NCI-H1694 treated with DMSO at 0.1 percent for 48 hours (cell line): ENCODE results near the gene HMGCS2.
A peak's percentile ranks its signal among the peaks of the same experiment; 100 is the strongest.

Experiments used
- DNase-seq: peaks from one replicate; lab custom pipeline; 2025; lab: John Stamatoyannopoulos, UW

Gene HMGCS2

GRCh38 chr1:119762953-119763352 is 5.8 kb downstream of the HMGCS2 start:
- DNase-seq: no peak

DNA sequence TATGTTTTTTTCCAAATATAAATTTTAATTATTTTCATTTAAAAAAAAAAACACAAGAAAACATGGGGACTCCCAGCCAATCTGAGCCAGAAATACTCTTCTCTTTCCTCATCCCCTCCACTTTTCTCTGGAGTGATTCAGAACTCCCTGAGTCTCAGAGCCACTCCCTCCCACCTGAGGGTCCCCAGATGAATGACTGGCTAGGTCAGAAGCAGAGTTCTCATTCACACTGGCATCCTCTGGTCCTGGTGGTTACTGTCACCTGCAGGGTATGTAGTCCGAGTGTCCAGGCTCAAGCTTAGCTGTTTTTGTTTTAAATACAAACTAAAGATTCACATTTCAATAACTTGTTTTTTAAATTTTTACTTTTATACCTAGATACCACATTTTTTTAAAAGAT is 6.3 kb downstream of the HMGCS2 start:
- no peak for DNase-seq

- DNase-seq: no peak
Measured at GRCh38 chr1:119758584-119758983, 10.1 kb downstream of the HMGCS2 start.

DNA sequence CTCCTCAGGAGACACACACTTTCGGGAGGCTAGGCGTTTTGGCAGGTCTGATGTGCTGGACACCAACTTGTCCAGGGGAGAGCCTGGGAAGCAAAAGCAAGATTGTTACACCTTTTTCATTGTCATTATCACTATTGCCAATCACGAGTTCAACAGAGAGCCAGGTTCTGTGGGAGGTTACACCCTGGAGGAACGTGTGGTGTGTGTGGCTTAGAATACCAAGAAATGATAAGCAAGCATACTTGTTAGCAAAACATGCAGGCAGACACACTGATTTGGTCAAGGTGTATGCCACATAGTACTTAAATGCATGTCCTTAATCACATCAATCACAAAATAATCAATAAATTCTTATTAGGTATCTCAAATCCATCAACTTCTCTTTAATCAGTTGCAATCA is 16.1 kb downstream of the HMGCS2 start:
- no peak for DNase-seq

DNA sequence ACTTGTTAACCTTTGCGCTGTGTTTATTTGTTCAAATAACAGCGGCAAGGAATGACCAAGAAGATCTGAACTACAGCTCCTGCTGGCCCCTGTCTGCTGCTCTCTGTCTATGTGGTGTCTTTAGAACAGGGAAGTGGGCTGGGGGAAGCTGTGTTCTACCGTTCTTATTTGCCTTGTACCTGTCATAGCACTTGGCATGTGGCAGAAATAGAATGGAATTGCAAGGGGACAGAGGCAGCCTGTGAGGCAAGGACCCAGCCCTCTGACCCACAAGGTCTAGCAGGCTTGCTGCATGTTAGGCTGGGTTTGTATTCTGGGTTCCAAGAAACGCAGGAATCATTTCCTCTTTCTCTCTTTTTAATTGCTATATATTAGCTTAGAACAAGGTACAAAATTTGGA is 20.7 kb downstream of the HMGCS2 start:
- DNase-seq: no peak

- no peak for DNase-seq
Measured at GRCh38 chr1:119747451-119747850, 21.3 kb downstream of the HMGCS2 start.

- DNase-seq: no peak
Measured at GRCh38 chr1:119745034-119745433, 23.7 kb downstream of the HMGCS2 start.

DNA sequence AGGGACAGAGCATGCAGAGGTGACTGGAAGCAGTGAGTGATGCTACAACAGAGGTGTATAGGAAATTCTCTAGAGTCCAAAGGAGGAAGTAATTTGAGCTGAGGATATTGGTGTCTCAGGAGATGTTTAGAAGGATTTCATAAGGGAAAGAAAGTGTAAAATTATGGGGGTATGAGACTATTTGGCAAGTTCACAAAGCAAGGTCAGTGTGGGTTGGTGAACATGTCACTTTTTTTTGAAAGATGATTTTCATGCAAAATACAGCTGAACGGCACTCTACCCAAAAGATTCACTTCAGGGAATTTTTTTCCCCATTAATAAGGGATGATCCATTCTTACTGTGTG is 24.1 kb downstream of the HMGCS2 start:
- DNase-seq: no peak

DNA sequence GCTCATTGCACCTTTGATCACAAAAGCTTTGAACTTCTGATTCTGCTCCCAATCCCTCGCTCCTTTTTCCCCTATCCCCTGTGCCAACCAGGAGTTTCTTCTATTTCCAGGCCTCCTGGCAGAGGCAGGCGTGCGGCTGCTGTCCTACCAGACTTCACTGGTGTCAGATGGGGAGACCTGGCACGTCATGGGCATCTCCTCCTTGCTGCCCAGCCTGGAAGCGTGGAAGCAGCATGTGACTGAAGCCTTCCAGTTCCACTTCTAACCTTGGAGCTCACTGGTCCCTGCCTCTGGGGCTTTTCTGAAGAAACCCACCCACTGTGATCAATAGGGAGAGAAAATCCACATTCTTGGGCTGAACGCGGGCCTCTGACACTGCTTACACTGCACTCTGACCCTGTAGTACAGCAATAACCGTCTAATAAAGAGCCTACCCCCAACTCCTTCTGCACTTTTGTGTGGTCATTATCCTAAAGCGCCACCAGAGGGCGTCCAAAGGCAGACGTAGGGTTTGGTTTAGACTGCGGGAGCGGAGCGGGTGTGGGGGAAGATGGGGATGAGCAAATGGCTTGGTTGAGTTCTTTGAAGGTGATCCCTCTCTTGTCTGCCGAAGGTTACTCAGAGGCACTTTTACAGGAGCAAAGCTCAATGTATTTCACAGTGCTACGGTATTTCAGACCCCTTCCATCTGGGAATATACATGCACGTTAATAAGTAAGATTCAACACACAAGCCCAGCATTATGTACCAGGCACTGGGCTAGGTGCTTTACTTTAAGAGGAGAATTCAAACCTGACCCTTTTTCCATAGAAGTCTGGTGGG is 24.7 kb downstream of the HMGCS2 start:
- peak; percentile 65 for DNase-seq

DNA sequence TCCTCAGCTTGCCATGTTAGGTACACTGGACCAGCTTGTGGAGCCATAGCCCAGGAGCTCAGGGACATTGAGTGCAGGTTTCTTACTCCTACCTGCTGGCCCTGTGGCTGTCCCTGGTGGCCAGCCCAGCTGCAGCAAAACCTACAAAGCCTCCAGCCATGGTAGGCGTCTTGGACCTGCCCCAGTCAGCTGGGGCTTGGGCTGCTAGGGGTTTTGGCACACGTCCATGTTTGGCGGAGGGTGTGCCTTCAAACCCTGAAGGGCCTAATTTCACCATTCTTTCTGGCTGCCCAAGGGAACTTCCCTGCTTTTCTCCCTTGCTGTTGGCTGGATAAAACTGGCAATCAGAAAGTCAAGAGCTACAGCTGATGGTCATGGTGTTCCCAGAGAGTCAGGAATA is 25.4 kb downstream of the HMGCS2 start:
- DNase-seq: no peak

GRCh38 chr1:119742677-119743076 is 26.0 kb downstream of the HMGCS2 start:
- no peak for DNase-seq

DNA sequence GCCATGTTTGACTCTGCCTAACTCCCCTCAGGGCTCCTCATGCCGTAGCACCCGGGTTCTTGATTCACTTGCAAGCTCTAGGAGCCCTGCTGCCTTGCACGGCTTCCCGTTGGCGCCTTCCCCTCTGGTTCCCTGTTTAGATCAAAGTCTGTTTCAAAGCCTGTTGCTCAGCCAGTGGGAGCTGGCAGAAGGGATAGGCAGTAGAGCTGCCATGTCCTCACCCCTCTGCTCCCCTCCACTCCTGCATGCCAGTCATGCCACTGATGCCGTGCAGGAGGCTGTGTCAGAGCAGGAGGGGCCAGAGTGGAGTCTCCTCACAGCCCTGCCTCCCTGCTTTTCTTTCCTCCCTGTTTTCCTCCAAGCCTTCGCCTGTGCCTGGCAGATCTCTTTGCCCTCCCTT is 26.5 kb downstream of the HMGCS2 start:
- DNase-seq: no peak

GRCh38 chr1:119740896-119741780 is 27.6 kb downstream of the HMGCS2 start:
- DNase-seq: no peak

GRCh38 chr1:119740261-119740660 is 28.4 kb downstream of the HMGCS2 start:
- DNase-seq: no peak

DNA sequence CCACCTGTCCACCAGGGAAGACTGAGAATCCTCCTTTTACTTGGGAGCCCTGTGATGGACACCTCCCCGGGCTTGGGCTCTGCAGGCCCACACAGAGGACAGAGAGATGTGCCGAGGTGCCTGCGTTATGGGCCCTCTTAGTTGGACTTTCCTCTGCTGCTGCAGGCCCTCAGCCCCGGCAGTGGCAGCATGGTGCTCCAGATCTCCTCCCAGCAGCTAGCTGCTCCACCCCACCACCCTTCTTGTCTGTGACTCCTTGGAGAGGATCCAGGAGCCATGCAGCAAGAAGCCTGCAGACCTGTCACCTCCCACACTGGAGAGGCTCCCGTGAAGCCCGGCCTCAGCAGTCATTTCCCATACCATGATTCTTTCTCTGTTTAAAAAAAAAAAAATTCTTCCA is 29.6 kb downstream of the HMGCS2 start:
- no peak for DNase-seq

DNA sequence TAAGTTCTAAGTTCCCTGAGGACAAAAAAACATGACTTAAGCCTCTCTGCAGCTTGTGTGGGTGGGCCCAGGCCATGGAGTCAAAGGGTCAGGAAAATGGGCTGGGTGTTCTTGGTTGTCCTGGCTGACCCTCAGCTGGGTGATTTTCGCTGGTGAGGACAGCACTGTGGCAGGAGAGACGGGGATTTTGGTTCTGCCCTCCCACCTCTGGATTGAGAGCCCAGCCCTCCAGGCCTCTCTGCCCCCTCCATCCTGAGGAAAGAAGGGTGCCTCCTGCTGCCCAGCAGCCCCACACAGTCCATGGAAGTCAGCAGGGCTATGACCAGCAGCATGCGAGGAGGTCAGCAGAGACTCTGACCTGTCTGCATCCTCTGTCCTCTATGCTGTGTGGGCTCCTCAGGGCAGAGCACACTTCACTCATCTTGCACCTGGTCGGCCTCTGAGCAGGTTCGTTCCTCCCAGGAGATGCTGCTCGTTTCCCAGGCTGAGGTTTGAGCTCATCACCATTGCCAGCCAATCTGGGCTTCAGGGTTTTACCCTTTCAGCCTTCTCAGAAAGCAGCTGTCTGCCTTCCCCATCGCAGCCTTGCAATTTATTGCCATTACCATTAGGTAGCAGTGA is 30.5 kb downstream of the HMGCS2 start:
- no peak for DNase-seq

GRCh38 chr1:119737040-119737682 is 31.5 kb downstream of the HMGCS2 start:
- no peak for DNase-seq

GRCh38 chr1:119736649-119737039 is 32.1 kb downstream of the HMGCS2 start:
- DNase-seq: no peak

DNA sequence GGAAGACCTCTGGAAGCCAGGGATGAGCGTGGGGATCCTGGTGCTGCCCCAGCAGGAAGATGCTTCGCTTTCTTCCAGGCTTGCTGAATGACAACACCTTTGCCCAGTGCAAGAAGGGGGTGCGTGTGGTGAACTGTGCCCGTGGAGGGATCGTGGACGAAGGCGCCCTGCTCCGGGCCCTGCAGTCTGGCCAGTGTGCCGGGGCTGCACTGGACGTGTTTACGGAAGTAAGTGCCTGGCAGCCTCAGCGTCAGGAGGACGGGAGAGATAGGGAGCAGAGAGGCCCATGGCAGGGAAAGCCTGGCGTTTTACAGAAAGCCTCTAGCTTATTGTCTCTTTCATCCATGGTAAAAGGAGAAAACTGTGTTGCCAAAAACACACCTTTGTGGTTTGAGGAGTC is 33.5 kb downstream of the HMGCS2 start:
- DNase-seq: no peak

GRCh38 chr1:119733754-119734153 is 35.0 kb downstream of the HMGCS2 start:
- no peak for DNase-seq

DNA sequence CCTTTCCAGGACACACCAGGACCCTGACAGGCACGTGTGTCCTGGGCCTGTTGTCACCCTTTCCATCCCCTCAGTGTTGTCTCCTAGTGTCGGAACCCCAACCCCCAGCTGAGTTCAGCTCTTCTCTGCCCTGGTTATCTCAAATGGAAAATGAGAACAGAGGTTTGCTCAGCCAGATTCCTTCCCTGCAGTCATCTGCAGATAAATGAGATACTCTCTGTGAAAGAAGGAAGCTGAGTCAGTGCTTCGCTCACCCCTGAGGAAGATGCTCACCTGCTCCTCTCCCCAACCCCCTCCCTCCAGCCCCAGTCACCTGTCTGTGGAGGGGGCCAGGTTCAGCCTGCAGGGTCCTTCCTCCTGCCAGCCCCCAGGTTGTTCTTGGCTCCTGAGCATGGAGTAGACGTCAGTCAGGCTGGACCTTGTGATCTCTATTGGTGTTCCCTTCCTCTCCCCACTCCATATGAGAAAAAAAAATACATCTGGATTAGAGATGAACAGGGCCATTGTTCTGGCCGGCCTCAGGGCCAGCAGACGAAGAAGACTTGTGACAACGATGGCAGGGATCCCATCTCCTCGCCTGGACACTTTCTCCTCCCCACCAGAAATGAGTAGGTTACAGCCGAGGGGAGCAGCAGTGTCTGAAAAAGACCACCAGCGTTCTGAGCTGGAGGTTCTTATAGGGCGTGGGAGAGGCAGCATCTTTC is 36.1 kb downstream of the HMGCS2 start:
- DNase-seq: no peak
